ENCODE measurements around the gene PLP2.

GRCh38 chrX:49199906-49200771 lies 28.4 kb downstream of the PLP2 start, which contains the start of gene SYP:
- no peak for TF ChIP-seq EZH2phosphoT487 (IDR thresholded peaks at IDR 0.05; ENCODE audit: borderline replicate concordance, low read depth, low read length)
- no peak for TF ChIP-seq CTCF (conservative IDR thresholded peaks at IDR 0.05; ENCODE audit: low read length)

Data from OCI-LY7 (cell line).